GM21367 (cell line): ENCODE results near the gene UIMC1.

Source experiments
- ATAC-seq: cut with Tn5 transposase; IDR thresholded peaks from one replicate; pipeline ENCODE4 v1.9.1; 2021; ENCODE audit not compliant: unreplicated experiment

The UIMC1 gene

GRCh38 chr5:176956756-176957155, 49.8 kb downstream of the UIMC1 start:
- ATAC-seq, result no peak

- no peak for ATAC-seq
Observed at GRCh38 chr5:176955895-176956294, 50.7 kb downstream of the UIMC1 start.

GRCh38 chr5:176954050-176954449, 52.5 kb downstream of the UIMC1 start:
- ATAC-seq, result no peak

DNA sequence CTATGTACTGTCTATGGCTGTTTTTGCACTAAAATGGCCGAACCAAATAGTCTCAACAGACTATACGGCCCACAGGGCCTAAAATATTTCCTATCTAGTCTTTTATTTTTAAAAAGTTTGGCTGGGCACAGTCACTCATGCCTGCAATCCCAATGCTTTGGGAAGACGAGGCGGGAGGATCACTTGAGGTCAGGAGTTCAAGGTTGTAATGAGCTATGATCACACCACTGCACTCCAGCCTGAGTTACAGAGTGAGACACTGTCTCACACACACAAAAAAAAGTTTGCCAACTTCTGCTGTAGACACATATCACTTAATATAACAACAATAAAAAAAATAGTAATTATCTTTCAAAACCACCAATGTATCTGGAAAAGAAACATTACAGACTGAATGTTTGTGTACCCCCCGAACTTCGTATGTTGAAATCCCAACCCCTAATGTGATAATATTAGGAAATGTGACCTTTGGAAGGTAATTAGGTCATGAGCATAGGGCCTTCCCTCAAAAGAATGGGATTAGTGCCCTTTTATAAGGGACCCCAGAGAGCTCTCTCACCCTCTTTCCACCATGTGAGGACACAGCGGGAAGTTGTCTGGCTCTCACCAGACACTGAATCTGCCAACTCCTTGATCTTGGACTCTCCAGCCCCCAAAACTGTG, 53.9 kb downstream of the UIMC1 start:
- ATAC-seq, result no peak

GRCh38 chr5:176948458-176948857, 58.1 kb downstream of the UIMC1 start:
- no peak for ATAC-seq

DNA sequence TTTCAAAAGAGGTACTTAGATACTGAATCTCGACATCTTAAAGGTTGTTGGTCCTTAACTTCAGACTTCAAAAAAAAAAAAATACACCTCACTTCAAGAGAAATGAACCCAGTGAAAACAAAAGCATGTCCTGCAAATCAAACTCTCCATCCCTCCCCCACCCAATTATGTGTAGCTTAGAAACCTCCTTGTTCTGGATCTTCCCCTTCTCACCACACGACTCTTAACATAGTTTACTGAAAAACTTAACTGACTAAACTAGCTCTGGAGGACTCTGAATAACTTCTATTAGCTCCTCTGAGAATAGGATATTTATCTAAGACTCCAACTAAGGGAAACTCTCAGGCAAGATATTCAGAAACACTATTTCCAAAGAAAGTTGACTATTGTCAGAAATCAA, 58.7 kb downstream of the UIMC1 start:
- ATAC-seq, result no peak

GRCh38 chr5:176944268-176944667, 62.3 kb downstream of the UIMC1 start:
- no peak for ATAC-seq

GRCh38 chr5:176943816-176944215, 62.8 kb downstream of the UIMC1 start:
- no peak for ATAC-seq

DNA sequence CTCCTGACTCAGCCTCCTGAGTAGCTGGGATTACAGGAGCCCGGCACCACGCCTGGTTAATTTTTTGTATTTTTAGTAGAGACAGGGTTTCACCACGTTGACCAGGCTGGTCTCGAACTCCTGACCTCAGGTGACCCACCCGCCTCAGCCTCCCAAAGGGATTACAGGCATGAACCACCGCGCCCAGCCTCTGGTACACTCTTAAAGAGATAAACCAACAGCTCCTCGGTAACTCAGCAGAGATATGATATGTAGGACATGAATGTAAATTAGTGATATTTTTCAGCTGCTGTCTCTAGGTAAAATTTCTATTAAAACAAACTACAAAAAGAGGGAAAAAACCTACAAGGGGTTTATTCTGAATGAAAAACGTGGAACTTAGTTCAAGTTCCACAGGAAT, 64.6 kb downstream of the UIMC1 start:
- no peak for ATAC-seq

GRCh38 chr5:176938472-176938871, 68.1 kb downstream of the UIMC1 start:
- ATAC-seq, result no peak

- ATAC-seq, result no peak
Observed at GRCh38 chr5:176935017-176935416, 71.6 kb downstream of the UIMC1 start.

DNA sequence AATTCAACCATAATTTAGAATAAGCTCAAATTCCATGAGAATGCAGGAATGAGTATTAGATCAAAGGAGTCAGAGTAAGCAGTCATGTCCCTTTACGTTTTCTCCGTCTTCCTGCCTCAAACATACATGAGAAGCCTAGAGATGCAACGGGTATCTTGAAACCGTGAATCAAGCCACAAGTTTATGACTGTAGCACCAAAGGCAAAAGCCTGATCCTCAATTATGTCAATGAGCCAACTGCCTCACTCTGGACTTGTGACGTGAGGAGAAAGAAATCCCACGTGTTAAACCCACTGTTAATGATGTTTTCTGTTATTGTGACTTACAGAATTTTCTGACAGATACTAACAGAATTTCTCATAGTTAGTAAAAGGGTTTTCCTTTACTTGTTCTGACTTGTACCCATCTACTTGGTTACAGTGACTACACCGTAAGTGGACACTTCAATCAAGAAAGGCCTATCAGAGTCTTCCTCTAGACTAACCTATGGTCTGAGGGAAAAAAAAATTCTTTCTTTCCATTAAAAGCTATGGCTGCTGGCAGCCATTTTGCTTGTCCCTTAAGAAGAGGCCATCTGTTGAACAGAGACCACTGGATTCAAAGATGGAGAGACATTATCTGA, 72.2 kb downstream of the UIMC1 start:
- no peak for ATAC-seq

DNA sequence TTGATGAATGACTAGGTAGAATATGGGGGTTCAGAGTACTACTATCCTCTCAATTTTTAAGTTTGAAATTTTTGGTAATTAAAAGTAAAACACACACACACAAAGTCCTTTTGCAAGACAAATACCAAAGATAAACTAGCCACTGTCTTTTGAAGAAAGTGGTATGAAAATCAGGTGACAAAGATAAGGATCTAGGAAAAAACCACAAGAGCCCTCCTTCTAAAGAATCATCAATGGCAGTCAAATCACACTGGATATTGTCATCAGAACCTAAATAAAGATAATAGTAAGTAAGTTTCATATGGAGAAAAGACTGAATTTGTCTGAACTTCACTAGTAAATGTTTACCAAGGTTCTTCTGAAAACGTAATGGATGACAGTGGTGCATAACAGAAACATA, 76.9 kb downstream of the UIMC1 start:
- no peak for ATAC-seq

- ATAC-seq, result no peak
Observed at GRCh38 chr5:176927562-176927961, 79.0 kb downstream of the UIMC1 start.

DNA sequence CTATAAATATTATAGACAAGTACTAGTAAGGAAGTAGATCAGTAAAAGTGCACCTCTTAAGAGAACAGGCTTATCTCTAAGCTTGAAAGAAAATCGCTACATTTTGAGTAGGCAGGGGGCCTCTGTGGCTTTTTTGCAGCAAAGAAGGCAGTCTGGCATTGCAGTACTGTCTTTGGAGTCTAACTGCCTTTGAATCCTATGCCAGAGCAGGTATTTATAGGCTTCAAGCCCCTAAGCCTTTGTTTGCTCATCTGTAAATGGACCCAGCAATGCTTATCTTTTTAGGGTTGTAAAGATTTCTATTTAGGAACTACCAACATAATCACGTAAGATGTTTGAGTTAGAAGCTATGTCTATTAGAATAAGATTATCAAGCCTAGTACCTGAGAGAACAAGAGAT, 83.8 kb downstream of the UIMC1 start:
- no peak for ATAC-seq

DNA sequence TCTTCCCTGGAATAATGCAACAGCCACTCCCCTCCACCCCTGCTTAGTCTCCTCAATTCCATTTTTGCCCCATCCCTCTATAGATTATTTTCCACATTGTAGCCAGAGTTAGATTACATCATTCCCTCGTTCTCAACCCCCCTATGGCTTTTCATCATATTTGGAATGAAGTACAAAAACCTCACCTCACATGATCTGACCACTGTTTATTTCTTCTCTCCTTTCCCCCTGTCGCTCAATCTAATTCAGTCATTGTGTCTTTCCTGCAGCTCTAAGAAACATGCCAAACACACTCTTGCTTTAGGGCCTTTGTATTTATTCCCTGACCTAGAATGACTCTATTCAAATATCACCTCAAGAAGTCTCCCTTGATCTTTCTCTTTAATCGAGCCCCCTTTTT, 84.9 kb downstream of the UIMC1 start:
- no peak for ATAC-seq

GRCh38 chr5:176918613-176919012, 88.0 kb downstream of the UIMC1 start:
- ATAC-seq, result no peak

DNA sequence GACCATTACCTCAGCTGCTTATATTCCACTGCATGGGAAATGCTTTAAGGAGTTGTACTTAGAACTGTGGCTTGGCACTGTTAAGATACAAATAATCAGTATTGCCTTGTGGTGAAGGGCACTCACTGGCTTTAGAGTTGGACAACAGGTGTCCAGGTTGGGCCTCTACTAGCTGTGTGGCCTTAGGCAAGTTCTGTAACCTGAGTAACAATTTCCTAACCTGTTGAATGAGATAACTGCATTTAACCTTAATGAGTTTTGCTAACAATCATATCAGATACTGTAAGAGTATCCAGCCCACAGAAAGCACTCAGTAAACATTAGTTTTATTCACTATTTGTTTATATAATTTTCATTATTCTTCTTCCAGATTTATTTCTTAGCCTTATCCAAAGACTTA, 90.2 kb downstream of the UIMC1 start:
- ATAC-seq, result no peak

DNA sequence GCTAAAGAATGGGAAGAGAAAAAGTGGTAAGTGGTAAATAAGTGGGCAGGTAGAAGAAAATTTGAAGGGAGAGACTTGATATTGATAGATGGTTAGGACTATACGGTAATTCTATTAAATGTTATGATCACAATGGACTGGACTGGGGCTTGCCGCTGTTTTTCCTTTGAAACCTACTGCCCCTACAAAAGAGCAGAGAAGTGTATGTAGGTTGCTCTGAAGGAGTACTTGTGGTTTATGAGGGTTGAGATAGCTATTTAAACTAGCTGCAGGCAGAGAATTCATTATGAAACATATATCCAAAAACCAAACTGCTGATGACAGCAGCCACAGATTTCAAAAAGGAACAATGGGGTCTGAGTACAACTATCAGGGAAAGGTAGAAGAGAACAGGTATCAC, 90.7 kb downstream of the UIMC1 start:
- ATAC-seq, result no peak

GRCh38 chr5:176912115-176912514, 94.5 kb downstream of the UIMC1 start:
- ATAC-seq, result no peak

DNA sequence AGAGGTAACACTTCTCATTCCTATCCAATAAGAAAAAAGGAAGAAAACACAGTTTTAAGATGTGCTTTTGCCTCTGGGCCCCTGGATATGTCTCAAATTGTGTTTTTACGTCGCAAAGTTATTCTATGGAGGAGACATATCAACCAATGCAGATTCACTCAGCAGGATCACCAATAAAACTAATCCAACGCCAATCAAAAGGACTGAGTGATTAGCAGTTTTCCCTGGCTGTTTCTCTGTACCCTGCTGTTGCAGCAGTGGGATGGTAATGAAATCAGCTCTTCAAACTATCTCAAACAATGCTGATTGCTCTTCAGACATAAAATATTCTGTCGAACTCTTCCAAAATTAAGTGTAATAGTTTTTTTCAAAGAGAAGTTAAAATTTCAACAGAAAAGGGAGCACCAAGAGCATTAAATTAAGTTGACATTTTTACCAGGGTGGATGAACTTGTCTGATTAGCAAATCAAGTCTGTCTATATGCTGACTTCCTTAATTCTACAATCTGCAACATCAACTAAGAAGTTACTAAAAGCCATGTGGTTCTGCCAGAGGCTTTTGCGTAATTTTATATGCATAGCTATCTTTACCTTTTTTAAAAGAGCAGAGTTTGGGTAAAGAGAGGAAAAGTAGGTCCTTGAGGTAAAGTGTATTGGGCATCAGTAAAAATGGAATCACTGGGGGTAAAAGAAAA, 97.8 kb downstream of the UIMC1 start:
- no peak for ATAC-seq

DNA sequence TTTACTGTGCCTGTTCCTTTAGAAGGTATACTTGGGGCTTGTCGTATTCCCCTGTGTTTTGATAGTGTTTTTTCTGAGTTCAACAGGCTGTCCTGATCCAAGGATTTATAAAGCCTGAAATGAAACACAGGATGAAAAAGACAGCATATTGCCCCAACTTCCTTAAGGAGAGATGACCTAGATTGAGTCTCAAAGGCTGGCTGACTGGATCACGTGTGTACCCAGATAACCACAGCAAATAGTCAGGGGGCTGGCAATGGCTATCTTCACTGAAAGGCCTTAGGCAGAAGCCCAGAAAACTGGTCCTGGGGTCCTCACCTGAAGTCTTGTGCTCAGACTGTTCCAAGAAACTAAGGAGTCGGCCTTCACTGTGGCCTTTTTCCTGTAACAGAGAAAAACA, 99.8 kb downstream of the UIMC1 start:
- no peak for ATAC-seq
